Progenitor cell of endocrine pancreas (in vitro differentiated cells): Measurements from ENCODE around the gene GPRC5C. TPM values are rescaled to one million over a fixed set of nuclear protein-coding genes. Genes with fewer than 3 reads are reported as not detected.

Source experiments
- DNase-seq: peaks from one replicate; pipeline ENCODE4 v3.0.0; 2021; ENCODE audit warnings: low spot score; ENCODE audit not compliant: unreplicated experiment
- H3K27ac Mint-ChIP-seq: 2 replicates; pipeline ENCODE4 v1.8.0; 2021; ENCODE audit warnings: mild to moderate bottlenecking, moderate library complexity, mixed read lengths
- H3K27me3 Mint-ChIP-seq: 2 replicates; pipeline ENCODE4 v1.8.0; 2021; ENCODE audit warnings: mixed read lengths
- H3K36me3 Mint-ChIP-seq: 2 replicates; pipeline ENCODE4 v1.8.0; 2022; ENCODE audit warnings: mixed read lengths; ENCODE audit not compliant: insufficient read depth
- H3K4me1 Mint-ChIP-seq: 2 replicates; pipeline ENCODE4 v1.8.0; 2021; ENCODE audit warnings: low read depth, mixed read lengths
- H3K4me3 Mint-ChIP-seq: 2 replicates; pipeline ENCODE4 v1.8.0; 2021; ENCODE audit warnings: low read depth, mild to moderate bottlenecking, moderate library complexity, mixed read lengths
- H3K9me3 Mint-ChIP-seq: 2 replicates; pipeline ENCODE4 v1.8.0; 2021; ENCODE audit warnings: low read depth, mixed read lengths
- total RNA-seq: library from RNA; stranded (reverse); gene quantifications from 2 replicates; pipeline ENCODE4 v1.2.1, GENCODE V29; 2021
- TF ChIP-seq, protein P1 (sequence below): fragments of 200-600 bp; sonication (generic); IDR thresholded peaks from one replicate; pipeline ENCODE4 v1.5.0; 2021; ENCODE audit warnings: antibody characterized with exemption, mild to moderate bottlenecking; ENCODE audit not compliant: unreplicated experiment

GPRC5C gene
- total RNA-seq, 1 donor from 2014 or later: 207 TPM

- Mint-ChIP-seq H3K4me3 (peak overlapping the region; percentile 90), H3K4me1 (peaks cover 54% of the 10 kb centered on the region), H3K27ac (peak overlapping the region; percentile 100), H3K36me3 (no peaks in the 10 kb centered on the region), H3K27me3 (no peaks in the 10 kb centered on the region), H3K9me3 (no peaks in the 10 kb centered on the region)
- DNase-seq: peak; percentile 84
- TF ChIP-seq, protein P1, sequence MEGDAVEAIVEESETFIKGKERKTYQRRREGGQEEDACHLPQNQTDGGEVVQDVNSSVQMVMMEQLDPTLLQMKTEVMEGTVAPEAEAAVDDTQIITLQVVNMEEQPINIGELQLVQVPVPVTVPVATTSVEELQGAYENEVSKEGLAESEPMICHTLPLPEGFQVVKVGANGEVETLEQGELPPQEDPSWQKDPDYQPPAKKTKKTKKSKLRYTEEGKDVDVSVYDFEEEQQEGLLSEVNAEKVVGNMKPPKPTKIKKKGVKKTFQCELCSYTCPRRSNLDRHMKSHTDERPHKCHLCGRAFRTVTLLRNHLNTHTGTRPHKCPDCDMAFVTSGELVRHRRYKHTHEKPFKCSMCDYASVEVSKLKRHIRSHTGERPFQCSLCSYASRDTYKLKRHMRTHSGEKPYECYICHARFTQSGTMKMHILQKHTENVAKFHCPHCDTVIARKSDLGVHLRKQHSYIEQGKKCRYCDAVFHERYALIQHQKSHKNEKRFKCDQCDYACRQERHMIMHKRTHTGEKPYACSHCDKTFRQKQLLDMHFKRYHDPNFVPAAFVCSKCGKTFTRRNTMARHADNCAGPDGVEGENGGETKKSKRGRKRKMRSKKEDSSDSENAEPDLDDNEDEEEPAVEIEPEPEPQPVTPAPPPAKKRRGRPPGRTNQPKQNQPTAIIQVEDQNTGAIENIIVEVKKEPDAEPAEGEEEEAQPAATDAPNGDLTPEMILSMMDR: no peak
Observed at GRCh38 chr17:74430706-74431567, 951 bp upstream of the GPRC5C start.

DNA sequence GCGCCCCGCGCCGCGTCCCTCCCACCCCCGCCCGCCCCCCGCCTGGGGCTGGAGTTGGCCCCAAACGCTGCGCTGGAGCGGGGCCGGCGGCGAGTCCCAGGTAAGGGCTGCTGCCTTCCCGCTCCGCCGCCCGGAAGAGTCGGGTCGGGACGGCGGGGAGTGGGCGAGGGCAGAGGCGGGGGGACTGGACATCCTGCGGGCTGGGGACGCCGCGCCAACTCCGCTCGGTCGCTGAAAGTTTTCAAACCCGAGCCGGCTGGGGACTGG, 469 bp downstream of the GPRC5C start:
- Mint-ChIP-seq H3K27me3 (no peaks in the 10 kb centered on the region), H3K36me3 (peaks cover 2% of the 10 kb centered on the region), H3K4me3 (peak overlapping the region; percentile 92), H3K9me3 (no peaks in the 10 kb centered on the region), H3K27ac (no peak overlapping the region), H3K4me1 (peaks cover 56% of the 10 kb centered on the region)
- no peak for DNase-seq
- TF ChIP-seq, protein P1: no peak

DNA sequence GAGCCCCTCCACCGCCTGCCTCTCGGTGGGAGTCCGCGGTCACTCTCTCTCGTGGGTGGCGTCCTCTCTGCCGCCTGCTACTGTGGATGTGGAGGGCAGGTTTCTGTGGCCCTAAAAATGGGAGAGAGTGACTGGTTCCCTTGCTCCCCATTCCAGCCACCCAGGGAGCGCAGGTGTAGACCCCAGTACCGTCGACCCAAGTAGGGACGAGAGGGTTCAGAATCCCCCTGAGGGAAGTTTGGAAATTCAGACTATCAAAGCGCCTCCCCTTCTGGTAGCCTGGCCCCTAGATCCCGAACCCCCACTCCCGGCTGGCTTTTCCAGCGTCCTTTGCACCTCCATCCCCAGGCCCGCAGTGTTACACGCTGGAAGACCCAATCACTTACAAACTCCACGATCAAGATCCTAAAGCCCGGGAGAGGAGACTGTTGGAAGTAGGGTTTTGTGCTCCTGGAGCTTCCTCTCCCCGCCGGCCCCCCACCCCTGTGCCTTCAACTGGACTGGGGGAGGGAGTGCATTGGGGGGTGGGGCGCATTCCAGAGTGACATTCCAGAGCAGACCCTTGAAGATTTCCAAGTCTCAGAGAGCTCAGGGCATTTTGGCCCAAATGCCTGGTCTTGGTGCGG, 991 bp downstream of the GPRC5C start:
- peak overlapping the region; percentile 96 for H3K27ac Mint-ChIP-seq
- DNase-seq: no peak
- peaks cover 55% of the 10 kb centered on the region for H3K4me1 Mint-ChIP-seq
- no peaks in the 10 kb centered on the region for H3K27me3 Mint-ChIP-seq
- TF ChIP-seq, protein P1: no peak
- H3K9me3 Mint-ChIP-seq: peaks cover 1% of the 10 kb centered on the region
- H3K4me3 Mint-ChIP-seq: peak overlapping the region; percentile 92
- peaks cover 5% of the 10 kb centered on the region for H3K36me3 Mint-ChIP-seq

DNA sequence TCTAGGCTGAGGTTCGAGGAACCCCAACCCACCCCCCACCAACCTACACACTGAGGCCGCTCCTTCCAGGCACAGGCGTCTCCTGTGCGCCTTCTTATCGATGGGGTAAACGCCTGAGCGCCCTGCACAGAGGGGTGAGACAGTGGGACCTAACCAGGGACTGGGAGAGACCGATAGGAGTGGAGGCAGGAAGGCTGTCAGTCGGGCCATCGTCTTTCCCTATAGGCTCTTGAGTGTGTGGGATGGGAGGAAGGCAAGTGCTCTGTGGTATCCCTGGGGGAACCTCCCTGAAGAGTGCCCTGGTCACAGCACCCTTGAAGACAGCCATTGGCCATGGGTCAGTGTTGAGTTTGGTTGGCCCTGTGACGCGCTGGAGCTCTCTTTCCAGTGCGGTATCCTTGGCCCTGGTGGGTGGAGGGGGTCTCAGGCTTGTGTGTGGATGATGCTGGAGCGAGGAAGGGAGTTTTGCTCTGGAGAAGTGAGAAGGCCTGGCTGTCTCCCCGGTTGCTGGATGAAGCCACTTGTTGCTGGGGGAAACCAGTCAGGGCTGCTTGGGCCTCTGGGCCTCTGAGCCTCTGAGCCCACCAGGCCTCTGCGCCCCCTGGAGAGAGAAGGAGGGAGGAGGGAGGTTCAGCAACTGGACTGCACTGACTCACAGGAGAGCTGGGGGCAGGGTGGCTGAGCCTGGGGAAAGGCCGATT, 1.7 kb downstream of the GPRC5C start:
- TF ChIP-seq, protein P1: peak; percentile 56
- Mint-ChIP-seq H3K9me3 (peaks cover 2% of the 10 kb centered on the region), H3K27me3 (no peaks in the 10 kb centered on the region), H3K36me3 (peaks cover 6% of the 10 kb centered on the region), H3K4me3 (peak overlapping the region; percentile 92), H3K4me1 (peaks cover 50% of the 10 kb centered on the region), H3K27ac (peak overlapping the region; percentile 96)
- DNase-seq: peak; percentile 56

DNA sequence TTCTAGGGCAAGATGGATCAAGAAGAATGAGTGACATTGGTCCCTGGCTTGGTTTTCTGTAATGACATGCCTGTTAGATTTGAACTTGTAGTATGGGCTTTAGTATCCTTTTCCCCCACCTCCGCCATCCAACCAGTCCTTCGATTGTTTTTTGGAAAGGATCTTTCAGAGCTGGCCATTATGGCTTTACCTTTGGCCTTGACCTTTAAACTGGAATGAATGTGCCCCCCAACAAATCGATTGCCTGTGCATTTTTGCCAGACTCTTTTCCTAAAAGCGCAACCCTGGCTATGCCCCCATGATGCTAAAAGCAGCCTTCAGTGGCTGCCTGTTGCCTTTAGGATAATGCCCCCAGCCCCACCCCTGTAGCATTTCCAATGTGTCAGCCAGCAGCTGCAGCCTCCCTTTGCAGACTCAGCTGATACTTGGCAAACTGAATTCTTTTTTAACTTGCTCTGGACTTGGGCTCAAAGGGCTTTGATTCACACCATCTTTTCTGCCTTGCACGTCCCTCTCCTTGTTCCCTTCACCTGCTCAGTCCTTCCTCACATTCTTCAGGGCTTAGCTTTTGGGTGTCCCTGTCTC, 4.0 kb downstream of the GPRC5C start:
- Mint-ChIP-seq H3K27ac (peak overlapping the region; percentile 94), H3K36me3 (peaks cover 18% of the 10 kb centered on the region), H3K9me3 (peaks cover 2% of the 10 kb centered on the region), H3K4me3 (peak overlapping the region; percentile 54), H3K4me1 (peaks cover 43% of the 10 kb centered on the region), H3K27me3 (no peaks in the 10 kb centered on the region)
- DNase-seq: no peak
- TF ChIP-seq, protein P1: no peak
